PC-9 (cell line): ENCODE results near the gene B4GALT1. TPM values are rescaled to one million over a fixed set of nuclear protein-coding genes. Genes with fewer than 3 reads are reported as not detected.

Source experiments
- BruUV-seq: library from RNA; stranded (reverse); fragments of 400-500 nt; replicated peaks from 2 replicates; lab custom pipeline; 2021; lab: Mats Ljungman, UMichigan
- CTCF ChIA-PET: fragments of 300-600 bp; sonication (Branson Sonifier 250); formaldehyde crosslinking; loops from one replicate; lab custom pipeline; 2022; ENCODE audit warnings: antibody characterized with exemption; lab: Charles Lee
- POLR2A ChIA-PET: fragments of 300-600 bp; sonication (Branson Sonifier 250); formaldehyde crosslinking; loops from one replicate; lab custom pipeline; 2022; ENCODE audit warnings: antibody characterized with exemption; ENCODE audit not compliant: unreplicated experiment; lab: Charles Lee
- DNase-seq, 2 experiments: peaks; one replicate each; pipeline versions ENCODE4 v3.0.0 to v3.0.0-alpha.2; 2015 to 2022; ENCODE audit warnings: mixed read lengths in 1 of 2
- H2AFZ ChIP-seq: fragments of 200-600 bp; sonication (generic); 2 replicates; pipeline ENCODE4 v1.8.1; 2017; ENCODE audit warnings: antibody characterized with exemption
- H3F3A ChIP-seq: fragments of 200-600 bp; sonication (generic); 2 replicates; pipeline ENCODE4 v1.8.1; 2017; ENCODE audit warnings: antibody characterized with exemption, mild to moderate bottlenecking, low read depth; ENCODE audit not compliant: insufficient read depth
- H3K27ac ChIP-seq: fragments of 200-600 bp; sonication (generic); 2 replicates; pipeline ENCODE4 v1.6.1; 2016; ENCODE audit warnings: mixed run types
- H3K27me3 ChIP-seq: fragments of 200-600 bp; sonication (generic); 2 replicates; pipeline ENCODE4 v1.6.1; 2016; ENCODE audit warnings: low read depth, mixed run types; ENCODE audit not compliant: insufficient read depth
- H3K36me3 ChIP-seq: fragments of 200-600 bp; sonication (generic); 2 replicates; pipeline ENCODE4 v1.6.1; 2016; ENCODE audit warnings: low read depth, mixed run types
- H3K4me1 ChIP-seq: fragments of 200-600 bp; sonication (generic); replicated peaks from 2 replicates; pipeline ENCODE4 v1.6.1; 2016; ENCODE audit warnings: mixed run types; ENCODE audit not compliant: insufficient read depth
- H3K4me2 ChIP-seq: fragments of 200-600 bp; sonication (generic); 2 replicates; pipeline ENCODE4 v1.6.1; 2017; ENCODE audit warnings: mixed run types
- H3K4me3 ChIP-seq: fragments of 200-600 bp; sonication (generic); 2 replicates; pipeline ENCODE4 v1.6.1; 2016; ENCODE audit warnings: mixed run types
- H3K79me2 ChIP-seq: fragments of 200-600 bp; sonication (generic); 2 replicates; pipeline ENCODE4 v1.6.1; 2017; ENCODE audit warnings: low read depth, mixed run types
- H3K9me2 ChIP-seq: fragments of 200-600 bp; sonication (generic); 2 replicates; pipeline ENCODE4 v1.8.1; 2017; ENCODE audit warnings: mild to moderate bottlenecking; ENCODE audit not compliant: insufficient read depth
- H3K9me3 ChIP-seq: fragments of 200-600 bp; sonication (generic); 2 replicates; pipeline ENCODE4 v1.8.1; 2016; ENCODE audit warnings: low read depth; ENCODE audit not compliant: insufficient read depth
- H4K20me1 ChIP-seq: fragments of 200-600 bp; sonication (generic); 2 replicates; pipeline ENCODE4 v1.8.1; 2017; ENCODE audit not compliant: insufficient read depth
- CTCF ChIP-seq: fragments of 200-600 bp; sonication (generic); conservative IDR thresholded peaks from 2 replicates; pipeline ENCODE4 v1.6.1; 2017; ENCODE audit warnings: mixed run types, antibody characterized with exemption, mild to moderate bottlenecking, moderate library complexity
- EZH2 ChIP-seq: fragments of 200-600 bp; sonication (generic); IDR thresholded peaks from 2 replicates; pipeline ENCODE4 v1.8.0; 2017; ENCODE audit warnings: antibody characterized with exemption, low read depth
- intact Hi-C: fragments of 100-400 bp; cut with micrococcal nuclease; formaldehyde crosslinking; loops from one replicate; pipeline ENCODE4 v1.10.0; 2022; ENCODE audit not compliant: unreplicated experiment
- total RNA-seq: library from RNA; stranded (reverse); gene quantifications from 2 replicates; pipeline ENCODE4 v1.2.3, GENCODE V29; 2021

The B4GALT1 gene
- total RNA-seq, 1 experiment from 2014 or later, result 87.2 TPM

DNA sequence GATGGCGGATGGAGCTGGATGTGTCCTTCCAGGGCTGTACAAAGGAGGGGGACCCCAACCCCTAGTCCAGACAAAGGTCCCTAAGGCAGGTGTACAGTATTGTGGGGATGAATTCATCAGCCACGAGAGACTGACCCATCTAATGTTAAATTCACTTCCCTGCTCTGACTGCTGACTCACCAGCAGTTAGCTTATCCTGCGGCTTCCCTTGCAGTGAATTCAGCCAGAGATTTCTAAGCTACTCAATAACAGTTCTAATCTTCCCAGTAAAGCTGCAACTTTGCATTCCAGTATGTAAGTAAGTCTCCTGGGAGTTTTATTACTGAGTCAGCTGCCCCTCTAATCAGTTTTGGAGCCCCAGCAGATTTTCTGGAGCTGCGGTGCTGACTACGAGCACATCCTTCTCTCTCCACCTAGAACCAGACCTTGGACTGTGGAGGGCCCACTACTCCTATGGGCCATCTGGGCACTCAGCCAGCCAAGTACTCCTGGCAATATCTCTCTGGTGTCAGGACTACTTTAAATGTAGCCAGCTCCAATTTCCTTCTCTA is 16.1 kb downstream of the B4GALT1 start:
- Histone ChIP-seq H3F3A (peaks cover 25% of the 10 kb centered on the region), H3K36me3 (0 out of 2 replicates have a peak, but pooled peaks cover 4% of the 10 kb centered on the region), H3K4me1 (peaks cover 41% of the 10 kb centered on the region), H3K9me3 (no peaks in the 10 kb centered on the region), H3K27me3 (no peaks in the 10 kb centered on the region), H3K79me2 (peaks cover 96% of the 10 kb centered on the region), H3K4me3 (no peak overlapping the region), H2AFZ (no peak overlapping the region), H3K9me2 (no peaks in the 10 kb centered on the region), H3K27ac (peak overlapping the region; percentile 78), H4K20me1 (no peaks in the 10 kb centered on the region), H3K4me2 (peak overlapping the region; percentile 76)
- peak in 1 of 2 experiments; percentile 87 for DNase-seq
- ChIA-PET CTCF (no interaction called here), POLR2A (interaction anchor here (0.8 kb wide), 1 partner anchor 14 kb away, joined by 3 read pairs; no protein-coding TSS in a partner anchor)
- no peak for TF ChIP-seq EZH2
- intact Hi-C loops, result no loop called here
- BruUV-seq, result no TSS peak

- peaks cover 98% of the 10 kb centered on the region for H3K79me2 ChIP-seq
- no peak overlapping the region for H3K27ac ChIP-seq
- H2AFZ ChIP-seq, result no peak overlapping the region
- H3F3A ChIP-seq, result peaks cover 25% of the 10 kb centered on the region
- CTCF ChIA-PET, result interaction anchor here (0.6 to 0.8 kb wide), 2 partner anchors 10 to 22 kb away, joined by 8 to 9 read pairs; no protein-coding TSS in a partner anchor
- H3K9me3 ChIP-seq, result no peaks in the 10 kb centered on the region
- no peak overlapping the region for H3K4me3 ChIP-seq
- no peak overlapping the region for H3K4me2 ChIP-seq
- DNase-seq, result no peak
- TF ChIP-seq EZH2 (no peak), CTCF (no peak)
- POLR2A ChIA-PET, result no interaction called here
- no TSS peak for BruUV-seq
- H3K9me2 ChIP-seq, result no peaks in the 10 kb centered on the region
- intact Hi-C loops, result no loop called here
- no peaks in the 10 kb centered on the region for H3K36me3 ChIP-seq
- H4K20me1 ChIP-seq, result no peaks in the 10 kb centered on the region
- H3K4me1 ChIP-seq, result peaks cover 40% of the 10 kb centered on the region
- no peaks in the 10 kb centered on the region for H3K27me3 ChIP-seq
These were observed 18.6 kb downstream of the B4GALT1 start for GRCh38 chr9:33148367-33149014.

- Histone ChIP-seq H3K4me3 (no peak overlapping the region), H3K36me3 (no peaks in the 10 kb centered on the region), H3K9me3 (no peaks in the 10 kb centered on the region), H3K79me2 (peaks cover 98% of the 10 kb centered on the region), H3K4me1 (peaks cover 31% of the 10 kb centered on the region), H3K9me2 (no peaks in the 10 kb centered on the region), H3K27ac (no peak overlapping the region), H3K27me3 (no peaks in the 10 kb centered on the region), H4K20me1 (no peaks in the 10 kb centered on the region), H3K4me2 (no peak overlapping the region), H2AFZ (no peak overlapping the region), H3F3A (peaks cover 23% of the 10 kb centered on the region)
- CTCF ChIA-PET, result no interaction called here
- POLR2A ChIA-PET, result interaction anchor here (0.6 kb wide), 1 partner anchor 20 kb away, joined by 3 read pairs; the partner anchor contains the start of gene B4GALT1
- TF ChIP-seq EZH2 (no peak), CTCF (no peak)
- no peak for DNase-seq
- intact Hi-C loops, result no loop called here
- BruUV-seq, result no TSS peak
These were observed 19.5 kb downstream of the B4GALT1 start for GRCh38 chr9:33147416-33148169.
